Loucy (cell line): Measurements from ENCODE around the gene CASKIN2.

Source experiments
- EZH2phosphoT487 ChIP-seq: fragments of 200-600 bp; IDR thresholded peaks from 2 replicates; pipeline ENCODE4 v1.6.1; 2018; ENCODE audit warnings: antibody characterized with exemption, mild to moderate bottlenecking, moderate library complexity, borderline replicate concordance
- TF ChIP-seq, protein P1 (sequence below): fragments of 200-600 bp; sonication (generic); conservative IDR thresholded peaks from 2 replicates; pipeline ENCODE4 v1.5.1; 2014; ENCODE audit warnings: mild to moderate bottlenecking, antibody characterized with exemption, low read length

- TF ChIP-seq, protein P1, sequence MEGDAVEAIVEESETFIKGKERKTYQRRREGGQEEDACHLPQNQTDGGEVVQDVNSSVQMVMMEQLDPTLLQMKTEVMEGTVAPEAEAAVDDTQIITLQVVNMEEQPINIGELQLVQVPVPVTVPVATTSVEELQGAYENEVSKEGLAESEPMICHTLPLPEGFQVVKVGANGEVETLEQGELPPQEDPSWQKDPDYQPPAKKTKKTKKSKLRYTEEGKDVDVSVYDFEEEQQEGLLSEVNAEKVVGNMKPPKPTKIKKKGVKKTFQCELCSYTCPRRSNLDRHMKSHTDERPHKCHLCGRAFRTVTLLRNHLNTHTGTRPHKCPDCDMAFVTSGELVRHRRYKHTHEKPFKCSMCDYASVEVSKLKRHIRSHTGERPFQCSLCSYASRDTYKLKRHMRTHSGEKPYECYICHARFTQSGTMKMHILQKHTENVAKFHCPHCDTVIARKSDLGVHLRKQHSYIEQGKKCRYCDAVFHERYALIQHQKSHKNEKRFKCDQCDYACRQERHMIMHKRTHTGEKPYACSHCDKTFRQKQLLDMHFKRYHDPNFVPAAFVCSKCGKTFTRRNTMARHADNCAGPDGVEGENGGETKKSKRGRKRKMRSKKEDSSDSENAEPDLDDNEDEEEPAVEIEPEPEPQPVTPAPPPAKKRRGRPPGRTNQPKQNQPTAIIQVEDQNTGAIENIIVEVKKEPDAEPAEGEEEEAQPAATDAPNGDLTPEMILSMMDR: no peak
- TF ChIP-seq EZH2phosphoT487: no peak
These were observed 9.7 kb downstream of the CASKIN2 start for GRCh38 chr17:75505640-75506039.
